Activated T-cell treated with anti-CD3 and anti-CD28 coated beads, Interleukin-2, amount 50 U/mL, for 48 hours (primary cell): ENCODE measurements around the gene ITPR2.
"Not testable (repeated sequence)": the region's sequence is repeated elsewhere in the genome, so short reads cannot be mapped to it uniquely, and the experiment has no call there.

Experiments used
- DNase-seq, 2 experiments: peaks; one replicate each; pipeline ENCODE4 v3.0.0-alpha.2; 2020

Gene ITPR2

GRCh38 chr12:26614011-26614616 lies 218.9 kb downstream of the ITPR2 start:
- DNase-seq = peak in 1 of 2 experiments; percentile 28

- DNase-seq = no peak
Measured at GRCh38 chr12:26612203-26612602, 220.8 kb downstream of the ITPR2 start.

GRCh38 chr12:26611598-26611997 lies 221.4 kb downstream of the ITPR2 start:
- DNase-seq = no peak

GRCh38 chr12:26610774-26611173 lies 222.2 kb downstream of the ITPR2 start:
- no peak for DNase-seq

- DNase-seq = no peak
Measured at GRCh38 chr12:26609986-26610385, 223.0 kb downstream of the ITPR2 start.

- no peak for DNase-seq
Measured at GRCh38 chr12:26608706-26609105, 224.3 kb downstream of the ITPR2 start.

- DNase-seq = no peak
Measured at GRCh38 chr12:26608273-26608672, 224.7 kb downstream of the ITPR2 start.

- no peak for DNase-seq
Measured at GRCh38 chr12:26606911-26607310, 226.1 kb downstream of the ITPR2 start.

GRCh38 chr12:26604813-26605212 lies 228.2 kb downstream of the ITPR2 start:
- not testable (repeated sequence) for DNase-seq

- DNase-seq = no peak
Measured at GRCh38 chr12:26599096-26599695, 233.8 kb downstream of the ITPR2 start.

GRCh38 chr12:26595806-26596205 lies 237.2 kb downstream of the ITPR2 start:
- DNase-seq = no peak

- no peak for DNase-seq
Measured at GRCh38 chr12:26580619-26581018, 252.4 kb downstream of the ITPR2 start.

GRCh38 chr12:26576266-26576665 lies 256.7 kb downstream of the ITPR2 start:
- DNase-seq = no peak

- DNase-seq = no peak
Measured at GRCh38 chr12:26573225-26573909, 259.6 kb downstream of the ITPR2 start.

GRCh38 chr12:26572137-26572536 lies 260.9 kb downstream of the ITPR2 start:
- no peak for DNase-seq

GRCh38 chr12:26571560-26571959 lies 261.4 kb downstream of the ITPR2 start:
- DNase-seq = no peak

GRCh38 chr12:26567126-26567525 lies 265.9 kb downstream of the ITPR2 start:
- no peak for DNase-seq

GRCh38 chr12:26566675-26567074 lies 266.3 kb downstream of the ITPR2 start:
- no peak for DNase-seq

GRCh38 chr12:26566186-26566585 lies 266.8 kb downstream of the ITPR2 start:
- no peak for DNase-seq

GRCh38 chr12:26564391-26564790 lies 268.6 kb downstream of the ITPR2 start:
- DNase-seq = no peak

- no peak for DNase-seq
Measured at GRCh38 chr12:26563552-26563951, 269.4 kb downstream of the ITPR2 start.

GRCh38 chr12:26557326-26557725 lies 275.7 kb downstream of the ITPR2 start:
- DNase-seq = no peak

GRCh38 chr12:26556916-26557315 lies 276.1 kb downstream of the ITPR2 start:
- DNase-seq = no peak

GRCh38 chr12:26555139-26555538 lies 277.9 kb downstream of the ITPR2 start:
- DNase-seq = no peak
